GM23248 (cell line): Measurements from ENCODE around the gene COL18A1.

Source experiments
- EZH2 ChIP-seq: fragments of 200-600 bp; sonication (generic); IDR thresholded peaks from 2 replicates; pipeline ENCODE4 v1.6.1; 2018; ENCODE audit warnings: antibody characterized with exemption, mild to moderate bottlenecking; ENCODE audit not compliant: insufficient read depth, poor library complexity, severe bottlenecking
- EZH2phosphoT487 ChIP-seq: fragments of 200-600 bp; sonication (generic); IDR thresholded peaks from 2 replicates; pipeline ENCODE4 v1.6.1; 2018; ENCODE audit warnings: antibody characterized with exemption, moderate library complexity, mild to moderate bottlenecking, low read depth; ENCODE audit not compliant: insufficient read depth

DNA sequence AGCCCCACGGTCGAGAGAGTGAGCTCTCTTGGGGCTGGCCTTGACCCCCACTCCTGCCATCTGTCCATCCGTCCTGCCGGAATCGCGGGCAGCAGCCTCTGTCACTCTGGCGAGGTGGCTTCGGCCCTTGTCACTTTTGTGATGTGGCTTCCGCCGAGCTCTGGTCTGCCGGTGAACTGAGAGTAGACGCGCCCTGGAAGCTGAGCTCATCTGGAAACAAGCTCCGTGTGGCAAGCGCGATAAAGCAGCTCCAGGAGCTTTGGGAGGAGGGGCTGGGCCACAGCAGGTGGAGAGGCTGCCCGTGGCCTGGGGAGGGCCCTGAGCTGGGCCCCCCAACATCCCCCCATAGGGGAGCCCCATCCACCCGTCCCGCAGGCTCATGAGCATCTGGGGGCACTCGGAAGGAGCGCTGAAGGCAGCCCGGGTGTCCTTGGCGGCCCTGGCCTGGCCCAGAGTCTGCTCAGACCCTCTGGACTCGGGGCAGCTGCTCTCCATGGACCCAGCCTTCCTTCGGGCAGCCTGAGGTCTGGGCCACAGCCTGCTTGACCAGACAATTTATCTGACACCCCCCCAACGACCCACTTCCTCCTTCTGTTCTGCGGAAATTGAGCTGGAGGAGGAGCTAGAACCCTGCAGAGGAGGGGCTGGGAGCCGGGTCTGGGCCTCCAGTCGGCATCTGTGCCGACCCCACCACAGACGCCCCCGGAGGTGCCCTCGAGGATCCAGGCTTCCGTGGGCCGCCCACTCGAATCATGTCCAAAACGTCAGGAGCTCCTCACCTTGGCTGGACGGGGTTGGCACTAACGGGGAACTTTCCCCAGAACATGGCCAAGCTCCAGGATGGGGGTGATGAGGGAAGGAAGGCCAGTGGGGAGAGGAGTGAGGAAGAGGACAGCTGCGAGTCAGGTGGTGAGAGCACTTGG is 78.2 kb downstream of the COL18A1 start:
- TF ChIP-seq EZH2phosphoT487 (no peak), EZH2 (no peak)
